ENCODE data around the gene MED12. TPM values are rescaled to one million over a fixed set of nuclear protein-coding genes. Genes with fewer than 3 reads are reported as not detected.

Gene MED12
- total RNA-seq, 2 experiments from 2014 or later = 23.1 to 31.1 TPM

DNA sequence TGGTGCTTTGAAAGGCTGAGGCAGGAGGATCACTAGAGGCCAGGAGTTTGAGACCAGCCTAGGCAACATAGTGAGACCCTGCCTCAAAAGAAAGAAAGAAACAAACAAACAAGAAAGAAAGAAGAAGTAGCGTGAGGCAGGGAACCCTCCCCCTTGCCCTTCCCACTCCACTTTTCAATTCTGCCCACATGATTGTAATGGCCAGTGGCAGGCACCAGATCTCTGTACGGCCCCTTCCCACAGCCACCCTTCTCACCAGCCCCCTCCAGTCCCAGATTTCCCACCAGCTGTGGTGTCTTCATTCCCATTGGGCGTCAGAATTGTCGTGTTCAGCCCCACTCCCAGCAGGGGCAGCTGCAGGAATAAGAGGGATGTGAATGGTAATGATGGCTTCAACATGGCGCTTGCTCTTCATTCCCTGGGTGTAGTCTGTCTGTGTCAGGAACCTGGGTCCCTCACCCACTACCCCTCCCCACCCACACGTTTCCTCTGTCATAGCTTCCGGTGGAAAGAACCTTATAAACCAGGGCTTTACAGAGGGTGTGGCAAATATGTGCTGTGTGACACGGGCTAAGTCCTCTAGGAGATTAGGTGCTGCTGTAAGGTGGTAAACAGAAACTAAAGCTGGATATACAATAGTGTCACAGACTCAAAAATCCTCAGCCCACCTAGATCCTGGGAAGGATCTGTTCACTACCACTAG is 7.1 kb upstream of the MED12 start, which contains the start of gene IL2RG:
Gene IL2RG (minus strand): TSS at position 437 of the 703 bp plus-strand sequence. CDS start 38 bp downstream, at position 399.
- Histone ChIP-seq H3K36me3 (ENCODE audit: insufficient read depth, low read length) (peaks cover 32% of the 10 kb centered on the region), H3K79me2 (ENCODE audit: insufficient read depth, low read depth, low read length) (peaks cover 15% of the 10 kb centered on the region; the same call in 1 of the 2 replicates), H3K4me3 (ENCODE audit: low read depth, low read length, poor library complexity, severe bottlenecking) (peak within 1 kb of the TSS; percentile 88), H4K20me1 (ENCODE audit: insufficient read depth, low read length) (no peaks in the 10 kb centered on the region), H3K9me2 (ENCODE audit: insufficient read depth, low read length) (no peaks in the 10 kb centered on the region), H3K27ac (ENCODE audit: low read depth, low read length, poor library complexity, severe bottlenecking) (peak within 1 kb of the TSS; percentile 77), H3K9me3 (ENCODE audit: low read length) (no peaks in the 10 kb centered on the region), H3K4me1 (ENCODE audit: insufficient read depth, low read length, poor library complexity, severe bottlenecking) (peaks cover 47% of the 10 kb centered on the region), H2AFZ (ENCODE audit: low read length) (peak within 1 kb of the TSS; percentile 81), H3K4me2 (ENCODE audit: low read length) (peak within 1 kb of the TSS; percentile 90)
- intact Hi-C loops (cut with micrococcal nuclease; ENCODE audit: unreplicated experiment) = loop anchor here (10.0 kb wide), 1 partner anchor 174 kb away; the partner anchor contains the start of gene NONO
- BruUV-seq (replicated peaks) = TSS peak; percentile 87
- ChIA-PET CTCF (ENCODE audit: unreplicated experiment) (no interaction called here), POLR2A (interaction anchor here (1.0 to 1.9 kb wide), 5 partner anchors 9 to 255 kb away, joined by 4 to 17 read pairs (median 6); partner anchors contain the start of genes NONO and TAF1)
- TF ChIP-seq CTCF (conservative IDR thresholded peaks at IDR 0.05; ENCODE audit: low read length) (no peak), EZH2phosphoT487 (IDR thresholded peaks at IDR 0.05; ENCODE audit: borderline replicate concordance, low read depth, low read length) (no peak)
- DNase-seq (ENCODE audit: low spot score) = peak; percentile 84

GRCh38 chrX:71111921-71112431 is 6.4 kb upstream of the MED12 start:
- Histone ChIP-seq H3K27ac (ENCODE audit: low read depth, low read length, poor library complexity, severe bottlenecking) (peak overlapping the region; percentile 77), H4K20me1 (ENCODE audit: insufficient read depth, low read length) (no peaks in the 10 kb centered on the region), H3K79me2 (ENCODE audit: insufficient read depth, low read depth, low read length) (peaks cover 15% of the 10 kb centered on the region; the same call in 1 of the 2 replicates), H3K36me3 (ENCODE audit: insufficient read depth, low read length) (peaks cover 29% of the 10 kb centered on the region), H3K4me1 (ENCODE audit: insufficient read depth, low read length, poor library complexity, severe bottlenecking) (peaks cover 47% of the 10 kb centered on the region), H2AFZ (ENCODE audit: low read length) (peak overlapping the region; percentile 81), H3K4me2 (ENCODE audit: low read length) (peak overlapping the region; percentile 90), H3K9me2 (ENCODE audit: insufficient read depth, low read length) (no peaks in the 10 kb centered on the region), H3K9me3 (ENCODE audit: low read length) (no peaks in the 10 kb centered on the region), H3K4me3 (ENCODE audit: low read depth, low read length, poor library complexity, severe bottlenecking) (peak overlapping the region; percentile 88)
- CTCF ChIA-PET (ENCODE audit: unreplicated experiment) = no interaction called here
- DNase-seq (ENCODE audit: low spot score) = peak; percentile 19
- BruUV-seq (replicated peaks) = TSS peak; percentile 95
- TF ChIP-seq CTCF (conservative IDR thresholded peaks at IDR 0.05; ENCODE audit: low read length) = no peak
- intact Hi-C loops (cut with micrococcal nuclease; ENCODE audit: unreplicated experiment) = loop anchor here (10.0 kb wide), 1 partner anchor 173 kb away; the partner anchor contains the start of gene NONO
- POLR2A ChIA-PET = interaction anchor here (1.0 to 1.9 kb wide), 5 partner anchors 10 to 254 kb away, joined by 4 to 17 read pairs (median 6); partner anchors contain the start of genes NONO and TAF1
